Astrocyte (in vitro differentiated cells and primary cell): ENCODE measurements around the gene RPS6KA2. TPM values are rescaled to one million over a fixed set of nuclear protein-coding genes. Genes with fewer than 3 reads are reported as not detected.

Experiments used
- DNase-seq: peaks from one replicate; pipeline ENCODE4 v3.0.0-alpha.2; 2010; ENCODE audit warnings: low read depth
- FAIRE-seq: peaks from 2 replicates; lab custom pipeline; 2011; peaks lifted over from hg19 to GRCh38; lab: Jason Lieb, UNC
- H2AFZ ChIP-seq: 2 replicates; pipeline ENCODE4 v1.6.0; 2012; ENCODE audit warnings: low read depth, low read length, inconsistent platforms
- H3K27ac ChIP-seq: 2 replicates; pipeline ENCODE4 v1.5.1; 2011; ENCODE audit warnings: low read depth, low read length, inconsistent platforms
- H3K27me3 ChIP-seq: 2 replicates; pipeline ENCODE4 v1.6.0; 2011; ENCODE audit warnings: low read length, inconsistent platforms; ENCODE audit not compliant: insufficient read depth
- H3K36me3 ChIP-seq: 2 replicates; pipeline ENCODE4 v1.5.1; 2011; ENCODE audit warnings: low read length, inconsistent platforms; ENCODE audit not compliant: insufficient read depth
- H3K4me1 ChIP-seq: 2 replicates; pipeline ENCODE4 v1.5.1; 2011; ENCODE audit warnings: low read length, inconsistent platforms; ENCODE audit not compliant: insufficient read depth
- H3K4me2 ChIP-seq: 2 replicates; pipeline ENCODE4 v1.6.0; 2012; ENCODE audit warnings: low read length, inconsistent platforms
- H3K4me3 ChIP-seq: 2 replicates; pipeline ENCODE4 v1.5.1; 2011; ENCODE audit warnings: low read depth, mild to moderate bottlenecking, low read length, inconsistent platforms; ENCODE audit not compliant: insufficient read depth
- H3K79me2 ChIP-seq: 2 replicates; pipeline ENCODE4 v1.6.0; 2012; ENCODE audit warnings: mild to moderate bottlenecking, low read length, inconsistent platforms; ENCODE audit not compliant: insufficient read depth
- H3K9ac ChIP-seq: 2 replicates; pipeline ENCODE4 v1.6.0; 2012; ENCODE audit warnings: mild to moderate bottlenecking, low read length, inconsistent platforms
- H3K9me3 ChIP-seq: 2 replicates; pipeline ENCODE4 v1.5.1; 2012; ENCODE audit warnings: low read depth, mild to moderate bottlenecking, low read length, inconsistent platforms; ENCODE audit not compliant: insufficient read depth
- H4K20me1 ChIP-seq: 2 replicates; pipeline ENCODE4 v1.6.0; 2012; ENCODE audit warnings: low read length, inconsistent platforms; ENCODE audit not compliant: insufficient read depth
- H3K27ac Mint-ChIP-seq: one replicate; pipeline ENCODE4 v1.8.0; 2021; ENCODE audit warnings: mild to moderate bottlenecking, mixed read lengths; ENCODE audit not compliant: unreplicated experiment
- H3K27me3 Mint-ChIP-seq: one replicate; pipeline ENCODE4 v1.8.0; 2021; ENCODE audit warnings: low read depth, mixed read lengths; ENCODE audit not compliant: unreplicated experiment
- H3K36me3 Mint-ChIP-seq: one replicate; pipeline ENCODE4 v1.8.0; 2021; ENCODE audit warnings: low read depth, mixed read lengths; ENCODE audit not compliant: unreplicated experiment
- H3K4me1 Mint-ChIP-seq: one replicate; pipeline ENCODE4 v1.8.0; 2021; ENCODE audit warnings: low read depth, mixed read lengths; ENCODE audit not compliant: unreplicated experiment
- H3K4me3 Mint-ChIP-seq: one replicate; pipeline ENCODE4 v1.8.0; 2021; ENCODE audit warnings: mild to moderate bottlenecking, moderate library complexity, mixed read lengths; ENCODE audit not compliant: unreplicated experiment
- H3K9me3 Mint-ChIP-seq: one replicate; pipeline ENCODE4 v1.8.0; 2021; ENCODE audit warnings: mild to moderate bottlenecking, mixed read lengths; ENCODE audit not compliant: unreplicated experiment
- EZH2 ChIP-seq: IDR thresholded peaks from 2 replicates; pipeline ENCODE4 v1.6.1; 2012; ENCODE audit warnings: mild to moderate bottlenecking, low read length, inconsistent platforms; ENCODE audit not compliant: insufficient read depth
- total RNA-seq: library from RNA; stranded (reverse); gene quantifications from 2 replicates; pipeline ENCODE4 v1.2.1, GENCODE V29; 2021
- TF ChIP-seq, protein P1 (sequence below): IDR thresholded peaks from 2 replicates; pipeline ENCODE4 v1.5.1; 2011; ENCODE audit warnings: low read depth, mild to moderate bottlenecking, inconsistent platforms, low read length, moderate library complexity; ENCODE audit not compliant: insufficient read depth

RPS6KA2 gene
- total RNA-seq, 1 donor from 2014 or later: 33.5 TPM

- Histone ChIP-seq H3K27ac (no peak overlapping the region), H3K27me3 (no peaks in the 10 kb centered on the region), H3K36me3 (no peaks in the 10 kb centered on the region), H3K9me3 (no peaks in the 10 kb centered on the region), H4K20me1 (peaks cover 9% of the 10 kb centered on the region), H3K4me1 (peaks cover 17% of the 10 kb centered on the region), H3K4me2 (no peak overlapping the region), H3K9ac (no peak overlapping the region), H2AFZ (no peak overlapping the region), H3K4me3 (no peak overlapping the region), H3K79me2 (peaks cover 55% of the 10 kb centered on the region)
- H3K27ac Mint-ChIP-seq: no peak overlapping the region
- peaks cover 18% of the 10 kb centered on the region for H3K4me1 Mint-ChIP-seq
- DNase-seq (no peak), FAIRE-seq (no peak)
- no peak overlapping the region for H3K4me3 Mint-ChIP-seq
- TF ChIP-seq, protein P1, sequence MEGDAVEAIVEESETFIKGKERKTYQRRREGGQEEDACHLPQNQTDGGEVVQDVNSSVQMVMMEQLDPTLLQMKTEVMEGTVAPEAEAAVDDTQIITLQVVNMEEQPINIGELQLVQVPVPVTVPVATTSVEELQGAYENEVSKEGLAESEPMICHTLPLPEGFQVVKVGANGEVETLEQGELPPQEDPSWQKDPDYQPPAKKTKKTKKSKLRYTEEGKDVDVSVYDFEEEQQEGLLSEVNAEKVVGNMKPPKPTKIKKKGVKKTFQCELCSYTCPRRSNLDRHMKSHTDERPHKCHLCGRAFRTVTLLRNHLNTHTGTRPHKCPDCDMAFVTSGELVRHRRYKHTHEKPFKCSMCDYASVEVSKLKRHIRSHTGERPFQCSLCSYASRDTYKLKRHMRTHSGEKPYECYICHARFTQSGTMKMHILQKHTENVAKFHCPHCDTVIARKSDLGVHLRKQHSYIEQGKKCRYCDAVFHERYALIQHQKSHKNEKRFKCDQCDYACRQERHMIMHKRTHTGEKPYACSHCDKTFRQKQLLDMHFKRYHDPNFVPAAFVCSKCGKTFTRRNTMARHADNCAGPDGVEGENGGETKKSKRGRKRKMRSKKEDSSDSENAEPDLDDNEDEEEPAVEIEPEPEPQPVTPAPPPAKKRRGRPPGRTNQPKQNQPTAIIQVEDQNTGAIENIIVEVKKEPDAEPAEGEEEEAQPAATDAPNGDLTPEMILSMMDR: no peak
- no peak for TF ChIP-seq EZH2
- peaks cover 10% of the 10 kb centered on the region for H3K36me3 Mint-ChIP-seq
- H3K9me3 Mint-ChIP-seq: peaks cover 6% of the 10 kb centered on the region
- H3K27me3 Mint-ChIP-seq: no peaks in the 10 kb centered on the region
Observed at GRCh38 chr6:166573511-166574216, 53.4 kb downstream of the RPS6KA2 start.

DNA sequence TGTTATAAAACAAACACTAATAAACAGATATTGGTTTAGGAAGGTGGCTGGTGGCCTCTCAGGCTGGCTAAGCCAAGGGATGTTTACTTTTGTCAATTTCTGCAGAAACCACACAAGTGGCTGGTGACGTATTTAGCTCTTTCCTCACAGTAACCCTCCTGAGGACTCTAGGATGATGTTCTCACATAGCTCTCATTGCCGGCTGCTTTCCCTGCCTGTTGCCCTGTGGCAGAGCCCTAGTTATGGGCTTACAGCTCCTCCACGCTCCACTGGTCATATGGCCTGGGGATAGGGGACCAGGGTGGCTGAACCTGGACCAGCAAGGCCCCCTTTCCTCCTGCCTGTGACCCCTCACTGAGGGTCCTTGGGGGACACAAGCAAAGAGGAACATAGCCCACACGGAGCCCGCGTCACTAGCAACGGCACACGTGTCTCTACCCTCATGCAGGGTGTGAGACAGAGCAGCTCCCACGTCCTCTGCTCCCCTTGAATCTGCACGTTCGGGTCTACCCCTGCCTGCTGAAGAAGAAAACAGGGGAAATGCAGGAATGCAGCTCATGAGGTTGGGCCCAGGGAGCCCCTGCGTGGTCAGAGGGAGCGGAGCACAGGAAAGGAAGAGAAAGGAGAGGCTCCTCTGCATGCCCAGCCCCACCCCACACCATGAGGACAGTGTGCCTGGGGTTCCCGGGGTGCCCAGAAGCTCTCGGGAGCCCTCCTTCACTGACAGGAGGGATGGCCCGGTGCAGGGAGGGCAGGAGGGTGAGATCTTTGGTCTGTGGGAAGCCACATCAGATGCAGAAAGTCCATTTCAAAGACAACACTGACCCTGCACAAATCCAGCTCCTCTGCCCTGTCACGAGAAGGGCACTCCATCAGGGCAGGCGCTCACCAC lies 54.4 kb downstream of the RPS6KA2 start:
- peak overlapping the region; percentile 64 for H3K27ac ChIP-seq
- peak overlapping the region; percentile 68 for H3K9ac ChIP-seq

More for the DNA sequence above, 54.4 kb downstream of the RPS6KA2 start:
- Mint-ChIP-seq H3K9me3 (peaks cover 6% of the 10 kb centered on the region), H3K36me3 (peaks cover 7% of the 10 kb centered on the region), H3K27me3 (no peaks in the 10 kb centered on the region), H3K4me3 (no peak overlapping the region), H3K27ac (peak overlapping the region; percentile 26), H3K4me1 (peaks cover 19% of the 10 kb centered on the region)
- Histone ChIP-seq H3K79me2 (peaks cover 51% of the 10 kb centered on the region), H3K4me2 (peak overlapping the region; percentile 50), H3K36me3 (no peaks in the 10 kb centered on the region), H3K9me3 (no peaks in the 10 kb centered on the region), H3K27me3 (no peaks in the 10 kb centered on the region), H3K4me3 (no peak overlapping the region), H3K4me1 (peaks cover 22% of the 10 kb centered on the region), H4K20me1 (peaks cover 9% of the 10 kb centered on the region), H2AFZ (peak overlapping the region; percentile 9)
- peak; percentile 74 for DNase-seq
- TF ChIP-seq, protein P1: no peak
- TF ChIP-seq EZH2: no peak
- no peak for FAIRE-seq
